A673 (cell line): ENCODE results near the gene TOB2. TPM values are rescaled to one million over a fixed set of nuclear protein-coding genes. Genes with fewer than 3 reads are reported as not detected.

ENCODE experiments used
- BruUV-seq: library from RNA; stranded (reverse); fragments of 400-500 nt; replicated peaks from 2 replicates; lab custom pipeline; 2021; lab: Mats Ljungman, UMichigan
- CTCF ChIA-PET: fragments of 300-600 bp; sonication (Branson Sonifier 250); formaldehyde crosslinking; loops from one replicate; lab custom pipeline; 2022; ENCODE audit warnings: antibody characterized with exemption; lab: Charles Lee
- POLR2A ChIA-PET: fragments of 300-600 bp; sonication (Branson Sonifier 250); formaldehyde crosslinking; loops from one replicate; lab custom pipeline; 2022; ENCODE audit warnings: antibody characterized with exemption; ENCODE audit not compliant: low non-redundant PET; lab: Charles Lee
- DNase-seq: peaks from one replicate; pipeline ENCODE4 v3.0.0-alpha.2; 2015; ENCODE audit warnings: low spot score
- H3K27ac ChIP-seq: fragments of 200-600 bp; sonication (generic); 2 replicates; pipeline ENCODE4 v1.5.1; 2016; ENCODE audit warnings: mixed run types, low read depth, mild to moderate bottlenecking, mixed read lengths, antibody characterized with exemption, low read length; ENCODE audit not compliant: poor library complexity, severe bottlenecking
- H3K27me3 ChIP-seq: fragments of 200-600 bp; sonication (generic); replicated peaks from 2 replicates; pipeline ENCODE4 v1.6.1; 2017; ENCODE audit warnings: mixed run types, low read depth, mild to moderate bottlenecking, mixed read lengths, antibody characterized with exemption, low read length; ENCODE audit not compliant: insufficient read depth, poor library complexity
- H3K36me3 ChIP-seq: fragments of 200-600 bp; sonication (generic); 2 replicates; pipeline ENCODE4 v1.6.1; 2016; ENCODE audit warnings: mixed run types, mild to moderate bottlenecking, mixed read lengths, antibody characterized with exemption, low read length; ENCODE audit not compliant: insufficient read depth, poor library complexity, severe bottlenecking
- H3K4me1 ChIP-seq: fragments of 200-600 bp; sonication (generic); 2 replicates; pipeline ENCODE4 v1.6.1; 2017; ENCODE audit warnings: mixed run types, mild to moderate bottlenecking, mixed read lengths, antibody characterized with exemption, low read length; ENCODE audit not compliant: insufficient read depth, poor library complexity, severe bottlenecking
- H3K4me3 ChIP-seq: fragments of 200-600 bp; sonication (generic); 2 replicates; pipeline ENCODE4 v1.5.1; 2016; ENCODE audit warnings: low read depth, mixed run types, mild to moderate bottlenecking, mixed read lengths, low read length; ENCODE audit not compliant: poor library complexity, severe bottlenecking
- H3K9me3 ChIP-seq: fragments of 200-600 bp; sonication (generic); 2 replicates; pipeline ENCODE4 v1.6.1; 2016; ENCODE audit warnings: mixed run types, low read depth, mild to moderate bottlenecking, mixed read lengths, antibody characterized with exemption, low read length; ENCODE audit not compliant: poor library complexity, severe bottlenecking
- CTCF ChIP-seq: fragments of 300-800, 200-600 bp; sonication (generic); conservative IDR thresholded peaks from 2 replicates; pipeline ENCODE4 v1.5.1; 2017; ENCODE audit warnings: low read depth, mild to moderate bottlenecking, antibody characterized with exemption, low read length, moderate library complexity, mixed read lengths
- EZH2 ChIP-seq: fragments of 200-600 bp; sonication (generic); IDR thresholded peaks from 2 replicates; pipeline ENCODE4 v1.6.1; 2017; ENCODE audit warnings: borderline replicate concordance, low read depth, mild to moderate bottlenecking, mixed read lengths, antibody characterized with exemption, low read length; ENCODE audit not compliant: poor library complexity, severe bottlenecking
- intact Hi-C: fragments of 100-400 bp; cut with micrococcal nuclease; formaldehyde crosslinking; loops from one replicate; pipeline ENCODE4 v1.10.0; 2022; ENCODE audit not compliant: unreplicated experiment
- total RNA-seq: library from RNA; stranded (reverse); gene quantifications from 2 replicates; pipeline ENCODE4 v1.2.3, GENCODE V29; 2021

TOB2 gene
- total RNA-seq, 1 experiment from 2014 or later: 53.8 TPM

GRCh38 chr22:41401781-41402648 lies 44.6 kb downstream of the TOB2 start:
- H3K4me1 ChIP-seq: peaks cover 22% of the 10 kb centered on the region
- intact Hi-C loops: loop anchor here (1.0 to 5.0 kb wide), 3 partner anchors 115 to 195 kb away; no protein-coding TSS in a partner anchor
- ChIA-PET CTCF (interaction anchor here (0.5 to 1.5 kb wide), 4 partner anchors 115 to 525 kb away, joined by 4 to 6 read pairs (median 4); no protein-coding TSS in a partner anchor), POLR2A (interaction anchor here (0.6 kb wide), 1 partner anchor 67 kb away, joined by 4 read pairs; the partner anchor contains the start of genes ACO2 and PHF5A)
- H3K36me3 ChIP-seq: peaks cover under 1% of the 10 kb centered on the region
- peak overlapping the region; percentile 94 for H3K27ac ChIP-seq
- TF ChIP-seq CTCF (no peak), EZH2 (no peak)
- BruUV-seq: TSS peak; percentile 98
- no peaks in the 10 kb centered on the region for H3K9me3 ChIP-seq
- peak; percentile 94 for DNase-seq
- H3K4me3 ChIP-seq: no peak overlapping the region
- H3K27me3 ChIP-seq: no peaks in the 10 kb centered on the region

GRCh38 chr22:41398921-41399320 lies 47.7 kb downstream of the TOB2 start:
- H3K4me1 ChIP-seq: peaks cover 29% of the 10 kb centered on the region
- no peak for DNase-seq
- no peaks in the 10 kb centered on the region for H3K9me3 ChIP-seq
- intact Hi-C loops: no loop called here
- no TSS peak for BruUV-seq
- ChIA-PET POLR2A (no interaction called here), CTCF (no interaction called here)
- H3K36me3 ChIP-seq: peaks cover 26% of the 10 kb centered on the region
- TF ChIP-seq CTCF (no peak), EZH2 (no peak)
- H3K27ac ChIP-seq: no peak overlapping the region
- H3K4me3 ChIP-seq: no peak overlapping the region
- no peaks in the 10 kb centered on the region for H3K27me3 ChIP-seq

- no peak for DNase-seq
- Histone ChIP-seq H3K36me3 (peaks cover 26% of the 10 kb centered on the region), H3K4me1 (peaks cover 27% of the 10 kb centered on the region), H3K27ac (peak overlapping the region; percentile 10), H3K9me3 (no peaks in the 10 kb centered on the region), H3K27me3 (no peaks in the 10 kb centered on the region), H3K4me3 (no peak overlapping the region)
- POLR2A ChIA-PET: no interaction called here
- CTCF ChIA-PET: no interaction called here
- intact Hi-C loops: no loop called here
- TF ChIP-seq EZH2: no peak
- no peak for TF ChIP-seq CTCF
- no TSS peak for BruUV-seq
Observed at GRCh38 chr22:41397143-41397811, 49.3 kb downstream of the TOB2 start.
